Measurements from ENCODE around the gene CTNND1.

The CTNND1 gene

GRCh38 chr11:57741132-57742086 is 20.2 kb upstream of the CTNND1 start, which contains the start of gene SELENOH (continued):
- TF ChIP-seq ZSCAN4 (tag by site-specific recombination; IDR thresholded peaks at IDR 0.05) (peak; percentile 46; the same call in 1 of the 2 replicates), PRDM4 (tag by site-specific recombination; IDR thresholded peaks at IDR 0.05) (peak; percentile 47; the same call in 1 of the 2 replicates), ZNF202 (tag by site-specific recombination; IDR thresholded peaks at IDR 0.05; ENCODE audit: borderline replicate concordance) (no peak), ZNF248 (tag by site-specific recombination; IDR thresholded peaks at IDR 0.05) (no peak), ZNF37A (tag by site-specific recombination; IDR thresholded peaks at IDR 0.05) (no peak), ZNF391 (tag by site-specific recombination; IDR thresholded peaks at IDR 0.05; ENCODE audit: borderline replicate concordance, low read depth) (peak; percentile 86; the same call in 1 of the 2 replicates), YY1 (tag by site-specific recombination; IDR thresholded peaks at IDR 0.05) (peak; percentile 70; the same call in 1 of the 2 replicates), ZNF292 (tag by site-specific recombination; IDR thresholded peaks at IDR 0.05; ENCODE audit: borderline replicate concordance, low read depth) (no peak), ZNF626 (tag by site-specific recombination; IDR thresholded peaks at IDR 0.05) (no peak), ZNF791 (tag by site-specific recombination; IDR thresholded peaks at IDR 0.05) (no peak), ZBTB44 (tag by site-specific recombination; IDR thresholded peaks at IDR 0.05) (0 out of 2 replicates have a peak, but pooled peaks have one; percentile 53), ZNF221 (tag by site-specific recombination; IDR thresholded peaks at IDR 0.05; ENCODE audit: borderline replicate concordance) (no peak), ZNF501 (tag by site-specific recombination; IDR thresholded peaks at IDR 0.05) (peak; percentile 99), HOXA7 (CRISPR knock-in tag; IDR thresholded peaks at IDR 0.05; ENCODE audit: borderline replicate concordance) (no peak), ZNF76 (tag by site-specific recombination; IDR thresholded peaks at IDR 0.05; ENCODE audit: borderline replicate concordance, low read depth) (peak; percentile 83; the same call in 1 of the 2 replicates), GFI1B (tag by site-specific recombination; IDR thresholded peaks at IDR 0.05) (no peak), ZNF433 (tag by site-specific recombination; IDR thresholded peaks at IDR 0.05; ENCODE audit: low read depth) (no peak), KLF8 (tag by site-specific recombination; IDR thresholded peaks at IDR 0.05) (peak; percentile 90), ZBTB49 (tag by site-specific recombination; IDR thresholded peaks at IDR 0.05; ENCODE audit: low read depth) (no peak), ZSCAN18 (tag by site-specific recombination; IDR thresholded peaks at IDR 0.05) (0 out of 2 replicates have a peak, but pooled peaks have one; percentile 51), ZNF266 (tag by site-specific recombination; IDR thresholded peaks at IDR 0.05; ENCODE audit: low read depth) (no peak), ZNF23 (tag by site-specific recombination; IDR thresholded peaks at IDR 0.05; ENCODE audit: borderline replicate concordance) (no peak), OSR2 (tag by site-specific recombination; IDR thresholded peaks at IDR 0.05) (0 out of 2 replicates have a peak, but pooled peaks have one; percentile 46), ZNF394 (tag by site-specific recombination; IDR thresholded peaks at IDR 0.05; ENCODE audit: borderline replicate concordance) (peak; percentile 83), ZNF558 (tag by site-specific recombination; IDR thresholded peaks at IDR 0.05) (no peak; the same call in 1 of the 2 replicates), ZNF792 (tag by site-specific recombination; IDR thresholded peaks at IDR 0.05) (no peak), PRDM1 (tag by site-specific recombination; IDR thresholded peaks at IDR 0.05) (no peak)
- TF ChIP-seq, protein P1, sequence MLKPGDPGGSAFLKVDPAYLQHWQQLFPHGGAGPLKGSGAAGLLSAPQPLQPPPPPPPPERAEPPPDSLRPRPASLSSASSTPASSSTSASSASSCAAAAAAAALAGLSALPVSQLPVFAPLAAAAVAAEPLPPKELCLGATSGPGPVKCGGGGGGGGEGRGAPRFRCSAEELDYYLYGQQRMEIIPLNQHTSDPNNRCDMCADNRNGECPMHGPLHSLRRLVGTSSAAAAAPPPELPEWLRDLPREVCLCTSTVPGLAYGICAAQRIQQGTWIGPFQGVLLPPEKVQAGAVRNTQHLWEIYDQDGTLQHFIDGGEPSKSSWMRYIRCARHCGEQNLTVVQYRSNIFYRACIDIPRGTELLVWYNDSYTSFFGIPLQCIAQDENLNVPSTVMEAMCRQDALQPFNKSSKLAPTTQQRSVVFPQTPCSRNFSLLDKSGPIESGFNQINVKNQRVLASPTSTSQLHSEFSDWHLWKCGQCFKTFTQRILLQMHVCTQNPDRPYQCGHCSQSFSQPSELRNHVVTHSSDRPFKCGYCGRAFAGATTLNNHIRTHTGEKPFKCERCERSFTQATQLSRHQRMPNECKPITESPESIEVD (tag by site-specific recombination; IDR thresholded peaks at IDR 0.05): no peak
